ENCODE results near the gene LSS. TPM values are rescaled to one million over a fixed set of nuclear protein-coding genes. Genes with fewer than 3 reads are reported as not detected.
A peak's percentile ranks its signal among the peaks of the same experiment; 100 is the strongest.
"Not testable (repeated sequence)": the region's sequence is repeated elsewhere in the genome, so short reads cannot be mapped to it uniquely, and the experiment has no call there.

Gene LSS
- total and polyA plus RNA-seq, 10 of the 15 experiments (the other 5 are each of a cell fraction or from before 2014, with no cell fraction given): 2.9 to 82.4 (median 27.5) TPM

DNA sequence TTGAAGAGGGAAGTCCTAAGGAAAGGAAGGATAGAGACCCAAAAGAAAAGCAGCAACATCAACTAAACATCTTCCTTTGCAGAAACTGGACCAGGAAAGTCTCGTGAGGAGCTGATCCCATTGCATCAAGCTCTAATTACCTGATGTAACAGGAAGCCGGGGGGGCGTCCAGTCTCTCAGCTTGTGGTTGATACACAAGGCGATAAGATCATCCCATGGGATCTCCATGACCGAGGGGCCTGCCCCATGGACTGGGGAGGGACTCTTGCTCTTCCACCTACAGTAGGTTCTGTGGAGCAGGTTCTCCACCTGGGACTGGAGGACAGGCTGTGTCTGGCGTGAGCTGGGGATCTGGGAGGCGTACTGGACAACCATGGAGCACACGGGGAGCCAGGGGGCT is 14.8 kb upstream of the LSS start (continued):
- TF ChIP-seq EED (IDR thresholded peaks at IDR 0.05; ENCODE audit: low read depth) (no peak), TAF1 (IDR thresholded peaks at IDR 0.05; ENCODE audit: borderline replicate concordance, low read depth, low read length) (no peak), JUND (IDR thresholded peaks at IDR 0.05; ENCODE audit: low read depth, low read length) (no peak)

DNA sequence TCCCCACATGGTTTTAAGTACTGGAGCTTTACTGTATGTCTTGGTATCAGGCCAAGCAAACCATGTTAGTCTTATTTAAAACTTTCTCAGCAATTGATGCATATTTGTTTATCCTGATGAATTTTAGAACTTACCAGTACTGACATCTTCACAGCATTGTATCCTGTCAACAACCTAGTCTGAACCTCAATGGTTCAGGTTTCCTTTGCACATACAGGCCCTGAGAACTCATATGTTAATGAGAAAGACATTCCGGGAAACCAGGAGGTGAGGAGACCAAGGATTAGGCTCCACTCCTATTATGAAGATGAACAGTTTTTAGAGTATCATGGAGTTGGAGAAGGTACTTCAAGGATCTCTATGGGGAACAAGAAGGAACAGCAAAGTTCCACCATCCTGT is 13.0 kb upstream of the LSS start:
- H3K27me3 ChIP-seq (replicated peaks in 1 of 2; ENCODE audit: control insufficient read depth in 2 of 2, insufficient read depth in 2 of 2, low read length in 1 of 2); ATAC-seq; DNase-seq (ENCODE audit: low read depth, low spot score); H3K79me2 ChIP-seq (ENCODE audit: control insufficient read depth, insufficient read depth, low read length); H3K9ac ChIP-seq (ENCODE audit: control insufficient read depth, insufficient read depth, low read length); intact Hi-C loops (cut with micrococcal nuclease; ENCODE audit: unreplicated experiment); H3K9me3 ChIP-seq (replicated peaks; ENCODE audit: control insufficient read depth, insufficient read depth, low read length); in situ Hi-C loops (cut with MboI); H3K4me3 ChIP-seq; H3K4me2 ChIP-seq (ENCODE audit: control insufficient read depth, insufficient read depth); H3K4me1 ChIP-seq (ENCODE audit: control insufficient read depth, insufficient read depth, low read length); H2AFZ ChIP-seq (ENCODE audit: control insufficient read depth, low read depth, low read length); H4K20me1 ChIP-seq (ENCODE audit: control insufficient read depth, insufficient read depth); BruUV-seq (replicated peaks); H3K27ac ChIP-seq (ENCODE audit: control insufficient read depth, insufficient read depth): not testable (repeated sequence)
- H3K36me3 ChIP-seq (ENCODE audit: control insufficient read depth in 2 of 2, insufficient read depth in 2 of 2, low read length in 1 of 2): peaks cover 28 to 56% of the 10 kb centered on the region in 2 experiments
- FAIRE-seq: peak; percentile 73
- ChIA-PET SMC1A (ENCODE audit: uncharacterized antibody, unreplicated experiment) (interaction anchor here (1.1 kb wide), 1 partner anchor 11 kb away, joined by 4 read pairs; no protein-coding TSS in a partner anchor), CTCF (interaction anchor here (1.5 kb wide), 1 partner anchor 9 kb away, joined by 3 read pairs; no protein-coding TSS in a partner anchor), POLR2A (interaction anchor here (0.7 to 2.4 kb wide), 4 partner anchors 9 to 12 kb away, joined by 3 to 9 read pairs (median 4); no protein-coding TSS in a partner anchor), RAD21 (ENCODE audit: unreplicated experiment) (interaction anchor here (1.0 kb wide), 1 partner anchor 11 kb away, joined by 4 read pairs; no protein-coding TSS in a partner anchor)
- WGBS (ENCODE audit: insufficient coverage, insufficient replicate concordance, low lambda C conversion rate, missing lambda C conversion rate): 100% methylated on average over 1 of the region's 1 CpG

DNA sequence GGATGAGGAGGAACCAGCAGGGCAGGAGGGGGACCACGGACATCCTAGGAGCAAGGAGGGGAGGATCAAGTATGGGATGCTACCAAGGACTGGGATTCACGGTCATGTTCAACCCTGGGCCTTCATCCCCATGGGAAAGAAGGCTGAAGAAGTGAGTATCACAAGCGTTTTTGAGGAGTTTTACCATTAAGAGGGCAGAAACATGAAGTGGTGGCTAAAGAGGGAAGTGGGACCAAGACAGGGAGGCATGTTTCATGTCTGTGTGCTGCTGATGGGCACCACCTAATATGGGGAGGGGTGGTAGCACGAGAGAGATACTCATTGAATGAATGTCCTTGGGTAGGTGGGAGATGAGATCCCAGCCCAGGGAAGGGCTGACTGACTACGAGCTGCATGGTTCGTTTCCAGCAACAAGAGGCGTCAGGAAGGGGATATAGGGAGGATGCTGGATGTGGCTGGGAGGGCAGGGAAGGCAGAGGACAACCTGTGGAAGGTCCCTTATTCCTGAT is 11.3 kb upstream of the LSS start:
- ChIA-PET POLR2A (interaction anchor here (2.0 kb wide), 1 partner anchor 11 kb away, joined by 5 read pairs; no protein-coding TSS in a partner anchor), SMC1A (ENCODE audit: uncharacterized antibody, unreplicated experiment) (no interaction called here), RAD21 (ENCODE audit: unreplicated experiment) (no interaction called here), CTCF (interaction anchor here (1.1 to 1.5 kb wide), 2 partner anchors 9 to 11 kb away, joined by 3 to 4 read pairs; no protein-coding TSS in a partner anchor)
- Histone ChIP-seq H2AFZ (ENCODE audit: control insufficient read depth, low read depth, low read length) (no peak overlapping the region), H3K9me3 (replicated peaks; ENCODE audit: control insufficient read depth, insufficient read depth, low read length) (no peaks in the 10 kb centered on the region), H3K79me2 (ENCODE audit: control insufficient read depth, insufficient read depth, low read length) (no peaks in the 10 kb centered on the region), H3K4me3 (no peak overlapping the region), H3K27ac (ENCODE audit: control insufficient read depth, insufficient read depth) (no peak overlapping the region), H3K27me3 (replicated peaks in 1 of 2; ENCODE audit: control insufficient read depth in 2 of 2, insufficient read depth in 2 of 2, low read length in 1 of 2) (no peaks in the 10 kb centered on the region), H3K4me1 (ENCODE audit: control insufficient read depth, insufficient read depth, low read length) (no peaks in the 10 kb centered on the region; the same call in 1 of the 2 replicates), H3K4me2 (ENCODE audit: control insufficient read depth, insufficient read depth) (no peak overlapping the region), H4K20me1 (ENCODE audit: control insufficient read depth, insufficient read depth) (no peaks in the 10 kb centered on the region), H3K9ac (ENCODE audit: control insufficient read depth, insufficient read depth, low read length) (no peak overlapping the region), H3K36me3 (ENCODE audit: control insufficient read depth in 2 of 2, insufficient read depth in 2 of 2, low read length in 1 of 2) (peaks cover 24 to 56% of the 10 kb centered on the region in 2 experiments)
- FAIRE-seq: no peak
- no peak for ATAC-seq
- 86% methylated on average over 7 of the region's 7 CpGs for WGBS (ENCODE audit: insufficient coverage, insufficient replicate concordance, low lambda C conversion rate, missing lambda C conversion rate)
- in situ Hi-C loops (cut with MboI): no loop called here
- no peak for DNase-seq (ENCODE audit: low read depth, low spot score)
- no TSS peak for BruUV-seq (replicated peaks)
- intact Hi-C loops (cut with micrococcal nuclease; ENCODE audit: unreplicated experiment): no loop called here
- no peak for TF ChIP-seq EZH2 (IDR thresholded peaks at IDR 0.05; ENCODE audit: borderline replicate concordance, control insufficient read depth, low read depth, low read length)
- TF ChIP-seq, protein P1, sequence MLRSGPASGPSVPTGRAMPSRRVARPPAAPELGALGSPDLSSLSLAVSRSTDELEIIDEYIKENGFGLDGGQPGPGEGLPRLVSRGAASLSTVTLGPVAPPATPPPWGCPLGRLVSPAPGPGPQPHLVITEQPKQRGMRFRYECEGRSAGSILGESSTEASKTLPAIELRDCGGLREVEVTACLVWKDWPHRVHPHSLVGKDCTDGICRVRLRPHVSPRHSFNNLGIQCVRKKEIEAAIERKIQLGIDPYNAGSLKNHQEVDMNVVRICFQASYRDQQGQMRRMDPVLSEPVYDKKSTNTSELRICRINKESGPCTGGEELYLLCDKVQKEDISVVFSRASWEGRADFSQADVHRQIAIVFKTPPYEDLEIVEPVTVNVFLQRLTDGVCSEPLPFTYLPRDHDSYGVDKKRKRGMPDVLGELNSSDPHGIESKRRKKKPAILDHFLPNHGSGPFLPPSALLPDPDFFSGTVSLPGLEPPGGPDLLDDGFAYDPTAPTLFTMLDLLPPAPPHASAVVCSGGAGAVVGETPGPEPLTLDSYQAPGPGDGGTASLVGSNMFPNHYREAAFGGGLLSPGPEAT (IDR thresholded peaks at IDR 0.05; ENCODE audit: low read depth): no peak
- TF ChIP-seq KLF5 (IDR thresholded peaks at IDR 0.05; ENCODE audit: partially characterized antibody): no peak
- TF ChIP-seq HDAC2 (IDR thresholded peaks at IDR 0.05): no peak
- no peak for TF ChIP-seq MYB (IDR thresholded peaks at IDR 0.05; ENCODE audit: borderline replicate concordance, low read depth, low read length)

Data from GM12878 (cell line).